Raji (cell line): ENCODE results near the gene PGM1.
A peak's percentile ranks its signal among the peaks of the same experiment; 100 is the strongest.

Experiments
- POLR2A ChIP-seq: IDR thresholded peaks from 2 replicates; pipeline ENCODE4 v1.6.1; 2011; ENCODE audit warnings: low read depth, low read length, control low read depth; ENCODE audit not compliant: insufficient read depth

The PGM1 gene

DNA sequence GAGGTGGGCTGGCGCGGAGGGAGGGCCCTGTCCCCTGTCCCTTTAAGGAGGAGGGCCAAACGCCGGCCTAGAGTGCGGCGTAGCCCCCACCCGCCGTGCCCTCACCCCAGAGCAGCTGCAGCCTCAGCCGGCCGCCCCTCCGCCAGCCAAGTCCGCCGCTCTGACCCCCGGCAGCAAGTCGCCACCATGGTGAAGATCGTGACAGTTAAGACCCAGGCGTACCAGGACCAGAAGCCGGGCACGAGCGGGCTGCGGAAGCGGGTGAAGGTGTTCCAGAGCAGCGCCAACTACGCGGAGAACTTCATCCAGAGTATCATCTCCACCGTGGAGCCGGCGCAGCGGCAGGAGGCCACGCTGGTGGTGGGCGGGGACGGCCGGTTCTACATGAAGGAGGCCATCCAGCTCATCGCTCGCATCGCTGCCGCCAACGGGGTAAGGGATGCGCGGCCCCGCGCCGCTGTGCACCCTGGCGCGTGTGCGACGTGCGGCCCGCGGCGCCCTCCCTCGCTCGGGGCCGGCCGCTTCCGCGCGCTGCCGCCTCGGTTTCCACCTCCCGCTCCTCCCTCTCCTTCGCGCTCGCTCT is at the start of gene PGM1:
TSS of gene PGM1 (plus strand) at position 109 of the 583 bp plus-strand sequence. CDS start at position 187, 78 bp downstream.
- peak; percentile 69 for TF ChIP-seq POLR2A

DNA sequence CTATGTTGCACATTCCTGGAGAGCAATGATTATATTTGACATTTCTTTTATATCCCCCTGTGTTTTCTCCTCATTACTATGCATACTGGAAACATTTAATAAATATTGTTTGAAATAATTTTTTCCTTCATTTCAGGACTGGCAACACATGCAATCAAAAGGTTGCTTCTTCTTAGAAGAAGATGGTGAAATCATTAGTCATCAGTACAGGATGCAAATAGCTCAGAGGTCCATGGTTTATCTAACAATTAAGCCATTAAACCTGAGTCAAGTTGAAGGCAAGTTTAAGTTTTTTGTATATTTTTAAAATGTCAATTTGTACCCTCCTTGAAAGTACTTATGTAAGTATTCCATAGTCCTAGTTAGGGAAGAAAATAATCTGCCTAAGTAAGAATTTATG is 47.4 kb upstream of the PGM1 start:
- no peak for TF ChIP-seq POLR2A

DNA sequence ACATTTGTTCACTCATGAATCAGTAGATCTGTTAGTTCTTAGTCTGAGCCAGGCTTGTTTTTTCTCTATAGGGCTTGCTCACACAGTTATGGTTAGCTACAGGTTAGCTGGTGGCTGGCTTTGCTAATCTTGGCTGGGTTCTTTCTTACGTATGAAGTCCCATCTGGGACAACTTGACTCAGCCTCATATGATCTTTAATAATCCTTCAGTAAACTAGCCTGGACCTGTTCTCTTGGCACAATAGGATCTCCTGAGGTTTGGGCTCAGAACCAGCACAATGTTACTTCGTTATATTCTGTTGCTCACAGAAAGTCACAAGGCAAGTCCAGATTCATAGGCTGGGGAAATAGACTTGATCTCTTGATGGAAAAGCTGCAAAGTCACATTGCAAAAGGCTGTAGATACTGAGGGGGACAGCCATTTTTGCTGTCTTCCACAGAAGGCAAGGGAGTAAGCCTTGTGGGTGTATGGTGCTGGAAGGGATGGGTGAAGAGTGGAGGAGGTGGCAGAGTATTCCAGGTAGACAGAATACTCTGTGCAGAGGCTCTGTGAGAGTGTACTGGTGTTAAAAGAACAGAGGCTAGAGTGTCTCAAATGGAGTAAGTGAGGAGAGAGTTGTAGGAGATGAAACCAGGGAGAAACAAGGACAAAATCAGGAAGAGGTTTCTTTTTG is 45.5 kb upstream of the PGM1 start:
- no peak for TF ChIP-seq POLR2A

DNA sequence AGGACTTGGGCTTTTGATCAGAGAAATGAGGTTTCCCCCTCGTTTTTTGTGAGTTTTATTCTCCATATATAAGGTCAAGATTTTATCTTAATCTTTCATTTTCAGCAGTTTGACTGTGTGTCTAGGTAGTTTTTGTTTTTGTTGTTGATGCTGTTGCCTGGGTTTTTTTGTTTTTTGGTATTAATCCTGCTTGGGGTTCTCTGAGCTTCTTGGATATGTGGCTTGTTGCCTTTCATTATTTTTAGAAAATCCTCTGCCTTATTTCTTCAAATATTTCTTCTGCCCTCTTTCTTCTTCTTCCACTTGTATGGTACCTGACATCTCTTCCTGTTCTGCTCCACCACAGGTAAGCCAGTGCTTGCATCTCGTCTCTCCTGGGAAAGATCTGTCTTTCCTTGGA is 44.9 kb upstream of the PGM1 start:
- TF ChIP-seq POLR2A, result no peak

DNA sequence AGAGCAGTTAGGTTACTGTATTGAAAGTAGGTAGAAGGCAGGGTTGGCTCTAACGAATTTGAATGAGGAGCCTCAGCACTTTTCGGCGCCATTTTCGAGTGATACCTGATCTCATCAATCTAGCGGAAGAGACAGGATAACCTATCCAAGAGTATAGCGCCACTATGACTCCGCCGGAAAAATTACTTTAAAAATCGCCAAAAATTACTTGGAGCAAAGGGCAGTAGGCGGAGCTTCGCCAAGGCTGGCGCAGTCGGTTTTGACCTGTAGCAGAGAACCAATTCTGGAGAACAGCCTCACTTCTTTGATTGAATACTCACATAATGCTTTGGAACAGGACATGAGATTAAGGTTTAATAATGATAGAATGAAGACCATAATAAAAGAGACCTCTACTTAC is 44.3 kb upstream of the PGM1 start:
- TF ChIP-seq POLR2A, result no peak

DNA sequence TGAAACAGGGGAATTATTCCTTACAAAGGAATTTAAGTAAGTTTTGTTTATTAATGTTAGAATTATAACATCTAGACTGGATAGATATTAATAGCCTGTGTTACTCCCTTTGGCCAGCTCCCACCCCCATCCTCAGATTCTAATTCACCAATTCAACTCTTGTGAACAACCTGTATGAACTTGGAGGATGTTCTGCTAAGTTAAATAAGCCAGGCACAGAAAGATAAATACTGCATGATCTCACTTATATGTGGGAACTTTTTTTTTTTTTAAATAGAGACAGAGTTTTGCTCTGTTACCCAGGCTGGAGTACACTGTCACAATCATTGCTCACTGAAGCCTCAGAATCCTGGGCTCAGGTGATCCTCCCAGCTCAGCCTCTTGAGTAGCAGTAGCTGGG is 37.7 kb upstream of the PGM1 start:
- no peak for TF ChIP-seq POLR2A

DNA sequence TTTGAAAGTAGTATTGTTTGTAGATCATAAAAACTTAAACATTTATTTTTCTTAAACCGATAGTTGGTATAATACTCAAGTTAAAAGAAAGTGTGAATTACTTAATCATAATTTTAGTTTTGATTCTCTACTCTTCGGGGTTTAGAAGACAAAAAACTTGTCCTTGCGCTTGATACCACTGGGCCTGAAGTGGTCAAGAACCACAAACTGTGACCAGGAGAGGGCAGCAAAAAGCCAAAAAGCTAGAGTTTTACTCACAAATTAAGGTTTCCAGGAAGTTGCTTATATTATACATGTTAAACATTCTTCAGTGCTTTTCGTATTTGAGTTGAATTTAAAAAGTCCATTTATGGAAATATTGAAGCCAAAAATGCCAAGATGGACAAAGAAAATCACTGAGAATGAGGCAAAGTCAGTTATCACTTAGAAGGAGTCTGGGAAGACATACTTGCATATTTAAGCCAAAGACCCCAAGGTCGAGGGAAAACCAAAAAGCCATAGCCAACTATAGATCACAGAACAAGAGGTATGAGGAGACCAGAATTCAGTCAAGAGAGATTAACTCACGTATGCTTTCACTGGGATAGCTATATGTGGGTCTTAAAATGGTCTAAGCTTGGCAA is 35.7 kb upstream of the PGM1 start:
- TF ChIP-seq POLR2A, result no peak

DNA sequence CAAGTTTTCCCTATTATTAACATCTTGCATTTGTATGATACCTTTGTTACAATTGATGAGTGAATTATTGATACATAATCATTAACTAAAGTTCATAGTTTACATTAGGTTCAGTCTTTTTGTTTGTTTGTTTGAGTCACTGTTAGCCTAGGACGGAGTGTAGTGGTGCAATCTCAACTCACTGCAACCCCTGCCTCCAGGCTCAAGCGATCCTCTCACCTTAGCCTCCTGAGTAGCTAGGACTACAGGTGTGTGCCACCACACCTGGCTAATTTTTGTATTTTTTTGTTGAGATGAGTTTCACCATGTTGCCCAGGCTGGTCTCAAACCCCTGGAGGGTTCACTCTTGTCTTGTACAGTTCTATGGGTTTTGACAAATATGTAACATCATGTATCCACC is 33.9 kb upstream of the PGM1 start:
- TF ChIP-seq POLR2A, result no peak

DNA sequence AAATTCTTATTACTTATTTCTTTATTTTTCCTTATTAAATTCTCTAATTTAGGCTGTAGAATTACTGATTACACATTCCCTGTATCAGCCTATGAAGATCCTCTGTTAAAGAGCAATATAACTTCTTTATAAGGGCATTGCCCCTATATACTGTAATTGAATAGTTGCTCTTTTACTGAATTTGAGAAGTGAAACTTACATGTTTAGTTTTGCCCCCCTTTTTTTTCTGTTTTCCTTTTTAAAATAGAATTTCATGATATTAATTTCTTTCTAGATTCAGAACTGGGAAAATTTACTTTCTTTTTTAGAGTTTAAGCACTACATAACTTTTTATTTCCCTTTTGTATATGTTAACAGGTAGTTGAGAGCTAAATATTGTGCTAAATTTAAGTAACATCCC is 29.5 kb upstream of the PGM1 start:
- no peak for TF ChIP-seq POLR2A

DNA sequence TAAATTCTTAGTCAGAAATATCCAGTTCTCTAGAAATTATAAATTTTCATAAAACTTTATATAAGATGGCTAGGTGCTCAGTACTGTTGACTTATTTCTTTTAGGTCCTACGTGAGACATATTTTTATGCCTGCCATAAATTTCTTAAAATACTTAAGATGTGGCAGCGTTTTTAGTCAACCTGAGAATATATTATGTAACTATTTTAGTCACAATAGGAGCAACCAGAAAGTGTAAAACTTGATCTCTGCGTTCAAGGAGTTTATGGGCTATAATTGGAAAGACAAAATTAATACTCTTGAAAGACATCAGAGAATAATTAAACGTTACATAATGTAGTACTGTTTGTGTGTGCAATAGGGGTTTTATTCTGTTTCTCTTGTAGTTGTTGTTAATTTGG is 24.1 kb upstream of the PGM1 start:
- TF ChIP-seq POLR2A, result no peak

DNA sequence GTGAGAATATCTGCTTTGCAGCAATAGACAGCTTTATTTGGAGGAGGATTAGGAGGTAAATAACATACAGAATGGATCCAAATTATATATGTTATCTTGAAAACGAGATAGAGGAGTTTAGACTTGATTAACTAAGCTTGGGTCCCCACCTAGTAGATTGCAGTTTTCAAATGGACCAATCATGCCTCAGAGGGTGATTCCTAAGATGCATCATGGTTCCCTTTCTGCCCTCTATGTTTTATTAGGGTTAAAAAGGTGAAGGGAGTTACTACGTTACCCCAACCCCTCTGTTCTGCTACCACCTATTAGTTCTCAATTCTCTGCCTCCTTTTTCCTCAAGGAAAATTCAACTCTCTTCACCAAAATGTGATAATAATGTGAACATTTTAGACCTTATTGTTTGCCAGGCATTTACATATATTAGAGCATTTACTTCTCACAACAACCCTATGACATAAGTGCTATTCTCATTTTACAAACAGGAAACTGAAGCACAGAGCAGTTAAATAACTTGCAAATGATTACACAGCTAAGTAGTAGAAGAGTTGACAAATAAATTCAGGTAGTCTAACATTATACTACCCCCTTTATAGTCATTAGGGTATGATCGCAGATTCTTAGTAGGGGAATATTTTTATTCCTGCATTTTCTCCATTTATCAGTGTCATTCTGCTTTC is 23.4 kb upstream of the PGM1 start:
- TF ChIP-seq POLR2A, result no peak

DNA sequence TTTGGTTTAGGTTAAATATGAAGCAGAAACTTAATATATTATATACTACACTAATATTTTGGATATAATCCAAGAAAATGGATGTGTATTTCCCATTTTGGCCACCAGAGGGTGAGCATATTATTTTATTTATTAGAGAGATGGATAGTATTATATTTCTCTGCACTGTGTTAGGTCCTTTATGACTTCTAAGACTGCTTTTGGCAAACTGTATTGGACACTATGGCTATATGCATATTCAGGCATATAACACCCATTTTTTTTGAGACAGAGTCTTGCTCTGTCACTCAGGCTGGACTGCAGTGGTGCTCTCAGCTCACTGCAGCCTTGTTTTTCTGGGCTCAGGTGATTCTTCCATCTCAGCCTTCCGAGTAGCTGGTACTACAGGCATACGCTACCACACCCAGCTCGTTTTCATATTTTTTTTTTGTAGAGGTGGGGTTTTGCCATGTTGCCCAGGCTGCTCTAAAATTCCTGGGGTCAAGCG is 17.8 kb upstream of the PGM1 start:
- no peak for TF ChIP-seq POLR2A

DNA sequence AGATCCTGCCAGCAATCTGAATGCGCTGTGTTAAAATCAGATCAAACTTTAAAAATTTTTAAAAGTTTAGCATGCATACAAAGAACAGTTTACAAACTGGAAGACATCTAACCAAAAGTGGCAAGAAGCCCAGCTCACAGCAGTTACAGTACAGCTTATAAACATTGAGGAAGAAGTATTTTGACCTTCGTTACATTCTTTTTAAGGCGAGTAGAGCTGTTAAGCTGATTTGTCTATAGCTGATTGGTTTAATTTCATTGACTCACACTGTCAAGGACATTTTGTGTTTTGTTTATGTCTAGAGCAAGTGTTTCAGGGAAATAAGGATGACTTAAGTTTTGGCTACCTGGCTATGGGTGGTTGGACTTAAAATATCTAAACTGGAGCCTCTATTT is 3.0 kb upstream of the PGM1 start:
- no peak for TF ChIP-seq POLR2A

DNA sequence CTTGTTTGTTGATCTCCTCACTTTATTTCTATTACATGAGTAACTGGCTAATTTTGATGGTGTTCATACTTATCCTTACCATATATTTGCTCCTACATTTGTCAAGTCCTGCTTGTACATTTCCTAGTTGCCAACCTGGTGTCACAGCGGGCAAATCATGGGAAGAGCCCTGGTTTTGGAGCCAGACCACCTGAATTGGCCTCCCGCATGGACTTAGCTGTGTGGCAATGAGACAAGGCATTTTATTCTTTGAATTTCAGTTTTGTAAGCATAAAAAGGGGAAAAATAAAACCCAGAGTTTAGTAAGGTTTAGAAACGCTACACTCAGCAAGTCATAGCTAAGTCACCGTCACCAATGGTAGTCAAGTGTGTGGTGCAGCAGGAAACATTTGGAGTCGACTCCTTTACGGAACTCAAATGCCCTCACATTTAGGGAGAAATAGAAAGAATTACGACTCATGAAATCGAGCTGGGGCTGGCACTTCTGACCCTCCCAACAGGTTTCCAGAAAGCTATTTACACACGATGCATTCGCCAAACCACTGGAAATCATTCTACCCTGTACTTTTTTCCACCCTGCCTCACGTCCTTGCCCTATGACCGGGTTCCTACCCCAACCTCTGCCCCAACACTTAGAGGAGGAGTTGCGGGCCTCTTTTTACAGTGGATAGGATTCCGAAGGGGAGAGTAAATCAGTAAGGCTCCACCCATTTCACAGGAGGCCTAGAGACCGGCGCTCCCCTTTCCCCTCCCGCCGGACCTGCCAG is 492 bp upstream of the PGM1 start:
- TF ChIP-seq POLR2A, result no peak

DNA sequence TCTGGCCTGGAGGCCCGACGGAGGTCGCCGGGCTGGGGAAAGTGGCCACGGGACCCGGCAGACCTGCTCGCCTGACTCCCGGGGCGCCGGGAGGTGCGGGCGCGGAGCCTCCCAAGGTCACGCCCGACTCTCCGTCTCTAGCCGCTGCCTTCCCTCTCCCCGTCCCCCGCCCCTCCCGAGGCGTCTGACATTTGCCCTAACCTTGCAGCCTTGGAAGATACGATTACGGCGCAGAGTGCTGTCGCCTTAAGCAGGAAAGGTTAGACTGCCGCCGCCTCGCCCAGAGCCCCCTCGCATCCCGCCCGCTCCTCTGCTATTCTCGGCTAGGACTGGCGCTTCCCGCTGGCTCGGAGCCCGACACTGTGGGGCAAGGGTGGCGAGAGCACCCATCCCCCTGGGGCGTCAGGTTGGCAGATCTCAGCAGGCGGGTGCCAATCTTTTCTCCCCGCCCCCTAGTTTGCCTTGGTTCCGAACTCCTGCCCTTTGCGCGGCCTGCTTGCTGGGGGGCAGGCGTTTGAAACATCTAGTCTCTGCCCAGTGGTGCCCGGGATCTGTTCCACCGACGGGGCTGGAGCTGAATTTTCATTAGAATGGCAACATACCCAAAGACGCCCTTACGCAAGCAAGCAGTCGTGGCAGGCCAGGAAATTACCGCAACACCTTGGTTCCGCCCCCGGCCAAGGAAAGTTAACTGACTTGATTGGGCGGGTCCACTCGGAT is 835 bp downstream of the PGM1 start:
- TF ChIP-seq POLR2A, result peak; percentile 34

DNA sequence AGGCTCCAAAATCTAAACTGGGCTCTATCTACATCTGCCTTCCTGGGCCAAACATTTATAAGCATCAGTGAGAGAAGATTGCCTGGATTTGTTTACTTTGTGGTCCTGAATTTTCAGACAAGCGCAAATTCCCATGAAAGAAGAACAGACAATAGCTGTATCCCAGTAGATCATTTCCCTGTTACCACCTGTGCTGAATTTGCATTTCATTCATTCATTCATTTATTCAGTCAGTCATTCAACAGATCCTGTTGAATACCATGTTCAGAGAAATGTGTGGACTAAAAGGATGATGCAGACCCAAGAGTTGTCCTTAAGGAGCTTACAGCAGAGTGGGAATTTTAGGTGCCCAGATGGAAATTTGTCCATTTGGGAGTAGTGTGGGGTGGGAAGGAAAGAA is 2.2 kb downstream of the PGM1 start:
- no peak for TF ChIP-seq POLR2A
